ENCODE results near the gene CHMP1A. TPM values are rescaled to one million over a fixed set of nuclear protein-coding genes. Genes with fewer than 3 reads are reported as not detected.

CHMP1A gene
- total RNA-seq, 1 experiment from 2014 or later = 158 TPM

DNA sequence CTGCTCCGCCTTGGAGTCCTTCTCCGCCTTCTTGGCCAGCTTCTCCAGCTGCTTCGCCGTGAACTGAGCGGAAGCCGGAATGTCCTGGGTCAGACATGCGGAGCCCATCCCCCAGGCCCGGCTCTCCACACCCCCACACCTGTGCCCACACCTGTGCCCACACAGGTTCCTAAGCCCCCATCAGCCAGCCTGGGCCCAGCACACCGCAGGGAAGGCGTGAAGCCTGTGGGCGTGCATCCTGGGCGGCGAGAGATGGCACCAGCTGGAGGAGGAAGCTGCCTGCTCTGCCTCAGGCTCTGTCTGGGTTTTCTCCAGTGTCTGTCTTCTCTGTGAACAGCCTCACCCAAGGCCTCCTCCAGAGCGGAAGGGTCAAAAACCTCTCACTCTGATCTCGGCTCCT is 5.9 kb downstream of the CHMP1A start (continued):
- no peak for TF ChIP-seq SIN3A (IDR thresholded peaks at IDR 0.05; ENCODE audit: low read depth)
- TF ChIP-seq POLR2AphosphoS5 (IDR thresholded peaks at IDR 0.05; ENCODE audit: low read depth, low read length) = no peak
- TF ChIP-seq JUND (IDR thresholded peaks at IDR 0.05) = no peak

DNA sequence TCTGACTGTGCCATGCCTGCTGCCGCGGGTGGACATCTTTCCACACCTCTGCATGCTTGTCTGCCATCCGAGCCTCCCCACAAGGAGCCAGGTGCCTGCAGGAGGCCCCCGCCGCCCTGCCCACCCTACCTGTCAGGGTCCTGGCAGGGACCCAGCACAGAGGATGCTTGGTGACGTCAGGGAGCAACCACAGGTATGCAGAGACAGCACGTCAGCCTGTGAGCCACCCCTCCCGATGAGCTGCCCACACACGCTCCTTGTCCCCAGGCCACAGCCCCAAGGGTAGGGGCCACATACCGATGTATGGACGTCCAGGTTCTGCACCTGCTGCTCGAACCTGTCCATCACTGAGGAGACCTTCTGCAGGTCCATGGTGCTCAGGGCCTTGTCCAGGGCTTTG is 10.6 kb downstream of the CHMP1A start:
- Histone ChIP-seq H3K4me3 (replicated peaks in 1 of 2; ENCODE audit: low read depth in 1 of 2, low read length in 2 of 2) (no peak overlapping the region), H3K9me3 (ENCODE audit: control insufficient read depth in 1 of 2, insufficient read depth in 1 of 2, low read depth in 1 of 2, low read length in 2 of 2) (no peaks in the 10 kb centered on the region), H3K27me3 (ENCODE audit: insufficient read depth, low read length) (no peaks in the 10 kb centered on the region), H3K9ac (ENCODE audit: low read length) (no peak overlapping the region), H3K27ac (ENCODE audit: low read depth, low read length) (no peak overlapping the region), H3K36me3 (ENCODE audit: control insufficient read depth in 1 of 2, insufficient read depth in 2 of 2, low read length in 2 of 2) (peaks cover 16 to 32% of the 10 kb centered on the region in 2 experiments; a peak in 3 of 4 replicates), H2AFZ (ENCODE audit: low read depth, low read length, poor library complexity, severe bottlenecking) (no peak overlapping the region), H4K20me1 (ENCODE audit: insufficient read depth) (no peaks in the 10 kb centered on the region), H3K79me2 (ENCODE audit: insufficient read depth, low read length) (peaks cover 14% of the 10 kb centered on the region), H3K4me2 (ENCODE audit: low read length) (no peak overlapping the region), H3K4me1 (ENCODE audit: control insufficient read depth in 1 of 2, insufficient read depth in 2 of 2, low read length in 2 of 2) (peaks cover 3 to 14% of the 10 kb centered on the region in 2 experiments; a peak in 3 of 4 replicates), H3K9me2 (ENCODE audit: insufficient read depth) (no peaks in the 10 kb centered on the region)
- intact Hi-C loops (cut with micrococcal nuclease) = no loop called here
- TF ChIP-seq POLR2AphosphoS5 (IDR thresholded peaks at IDR 0.05; ENCODE audit: low read depth, low read length) (no peak), SIN3A (IDR thresholded peaks at IDR 0.05; ENCODE audit: low read depth) (no peak), EZH2 (IDR thresholded peaks at IDR 0.05) (no peak), ELF1 (IDR thresholded peaks at IDR 0.05; ENCODE audit: borderline replicate concordance, low read depth) (no peak)
- TF ChIP-seq, protein P1, sequence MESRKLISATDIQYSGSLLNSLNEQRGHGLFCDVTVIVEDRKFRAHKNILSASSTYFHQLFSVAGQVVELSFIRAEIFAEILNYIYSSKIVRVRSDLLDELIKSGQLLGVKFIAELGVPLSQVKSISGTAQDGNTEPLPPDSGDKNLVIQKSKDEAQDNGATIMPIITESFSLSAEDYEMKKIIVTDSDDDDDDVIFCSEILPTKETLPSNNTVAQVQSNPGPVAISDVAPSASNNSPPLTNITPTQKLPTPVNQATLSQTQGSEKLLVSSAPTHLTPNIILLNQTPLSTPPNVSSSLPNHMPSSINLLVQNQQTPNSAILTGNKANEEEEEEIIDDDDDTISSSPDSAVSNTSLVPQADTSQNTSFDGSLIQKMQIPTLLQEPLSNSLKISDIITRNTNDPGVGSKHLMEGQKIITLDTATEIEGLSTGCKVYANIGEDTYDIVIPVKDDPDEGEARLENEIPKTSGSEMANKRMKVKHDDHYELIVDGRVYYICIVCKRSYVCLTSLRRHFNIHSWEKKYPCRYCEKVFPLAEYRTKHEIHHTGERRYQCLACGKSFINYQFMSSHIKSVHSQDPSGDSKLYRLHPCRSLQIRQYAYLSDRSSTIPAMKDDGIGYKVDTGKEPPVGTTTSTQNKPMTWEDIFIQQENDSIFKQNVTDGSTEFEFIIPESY (IDR thresholded peaks at IDR 0.05; ENCODE audit: extremely low read depth, insufficient replicate concordance, low read length) = no peak
- TF ChIP-seq, protein P2, sequence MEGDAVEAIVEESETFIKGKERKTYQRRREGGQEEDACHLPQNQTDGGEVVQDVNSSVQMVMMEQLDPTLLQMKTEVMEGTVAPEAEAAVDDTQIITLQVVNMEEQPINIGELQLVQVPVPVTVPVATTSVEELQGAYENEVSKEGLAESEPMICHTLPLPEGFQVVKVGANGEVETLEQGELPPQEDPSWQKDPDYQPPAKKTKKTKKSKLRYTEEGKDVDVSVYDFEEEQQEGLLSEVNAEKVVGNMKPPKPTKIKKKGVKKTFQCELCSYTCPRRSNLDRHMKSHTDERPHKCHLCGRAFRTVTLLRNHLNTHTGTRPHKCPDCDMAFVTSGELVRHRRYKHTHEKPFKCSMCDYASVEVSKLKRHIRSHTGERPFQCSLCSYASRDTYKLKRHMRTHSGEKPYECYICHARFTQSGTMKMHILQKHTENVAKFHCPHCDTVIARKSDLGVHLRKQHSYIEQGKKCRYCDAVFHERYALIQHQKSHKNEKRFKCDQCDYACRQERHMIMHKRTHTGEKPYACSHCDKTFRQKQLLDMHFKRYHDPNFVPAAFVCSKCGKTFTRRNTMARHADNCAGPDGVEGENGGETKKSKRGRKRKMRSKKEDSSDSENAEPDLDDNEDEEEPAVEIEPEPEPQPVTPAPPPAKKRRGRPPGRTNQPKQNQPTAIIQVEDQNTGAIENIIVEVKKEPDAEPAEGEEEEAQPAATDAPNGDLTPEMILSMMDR (IDR thresholded peaks at IDR 0.05 in 2 of 3, conservative IDR thresholded peaks at IDR 0.05 in 1 of 3; ENCODE audit: borderline replicate concordance in 1 of 3, insufficient read depth in 1 of 3, low read depth in 2 of 3, low read length in 2 of 3) = no peak
- TF ChIP-seq, protein P3, sequence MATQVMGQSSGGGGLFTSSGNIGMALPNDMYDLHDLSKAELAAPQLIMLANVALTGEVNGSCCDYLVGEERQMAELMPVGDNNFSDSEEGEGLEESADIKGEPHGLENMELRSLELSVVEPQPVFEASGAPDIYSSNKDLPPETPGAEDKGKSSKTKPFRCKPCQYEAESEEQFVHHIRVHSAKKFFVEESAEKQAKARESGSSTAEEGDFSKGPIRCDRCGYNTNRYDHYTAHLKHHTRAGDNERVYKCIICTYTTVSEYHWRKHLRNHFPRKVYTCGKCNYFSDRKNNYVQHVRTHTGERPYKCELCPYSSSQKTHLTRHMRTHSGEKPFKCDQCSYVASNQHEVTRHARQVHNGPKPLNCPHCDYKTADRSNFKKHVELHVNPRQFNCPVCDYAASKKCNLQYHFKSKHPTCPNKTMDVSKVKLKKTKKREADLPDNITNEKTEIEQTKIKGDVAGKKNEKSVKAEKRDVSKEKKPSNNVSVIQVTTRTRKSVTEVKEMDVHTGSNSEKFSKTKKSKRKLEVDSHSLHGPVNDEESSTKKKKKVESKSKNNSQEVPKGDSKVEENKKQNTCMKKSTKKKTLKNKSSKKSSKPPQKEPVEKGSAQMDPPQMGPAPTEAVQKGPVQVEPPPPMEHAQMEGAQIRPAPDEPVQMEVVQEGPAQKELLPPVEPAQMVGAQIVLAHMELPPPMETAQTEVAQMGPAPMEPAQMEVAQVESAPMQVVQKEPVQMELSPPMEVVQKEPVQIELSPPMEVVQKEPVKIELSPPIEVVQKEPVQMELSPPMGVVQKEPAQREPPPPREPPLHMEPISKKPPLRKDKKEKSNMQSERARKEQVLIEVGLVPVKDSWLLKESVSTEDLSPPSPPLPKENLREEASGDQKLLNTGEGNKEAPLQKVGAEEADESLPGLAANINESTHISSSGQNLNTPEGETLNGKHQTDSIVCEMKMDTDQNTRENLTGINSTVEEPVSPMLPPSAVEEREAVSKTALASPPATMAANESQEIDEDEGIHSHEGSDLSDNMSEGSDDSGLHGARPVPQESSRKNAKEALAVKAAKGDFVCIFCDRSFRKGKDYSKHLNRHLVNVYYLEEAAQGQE (IDR thresholded peaks at IDR 0.05; ENCODE audit: low read depth) = no peak
- BruUV-seq (replicated peaks) = no TSS peak
- DNase-seq (ENCODE audit: low read depth, low spot score) (no peak), ATAC-seq (no peak)
- ChIA-PET POLR2A (no interaction called here), RAD21 (ENCODE audit: low non-redundant PET in 1 of 2, low total read pairs in 2 of 2, uncharacterized antibody in 2 of 2, unreplicated experiment in 2 of 2) (no interaction called here), CTCF (interaction anchor here (0.6 kb wide), 1 partner anchor 20 kb away, joined by 3 read pairs; no protein-coding TSS in a partner anchor)

Data from HCT116 (cell line).